SK-N-SH treated with all-trans-retinoic acid at 6 μM for 48 hours (cell line): ENCODE results near the gene P2RX2.

Experiments
- ARNTL ChIP-seq: fragments of 450-650 bp; formaldehyde crosslinking; IDR thresholded peaks from 2 replicates; pipeline ENCODE4 v1.5.0; 2020; ENCODE audit warnings: low read depth, mild to moderate bottlenecking, moderate library complexity, borderline replicate concordance
- BACH2 ChIP-seq: fragments of 250-450 bp; sonication (Bioruptor Pico); IDR thresholded peaks from 2 replicates; pipeline ENCODE4 v1.9.0; 2021; ENCODE audit warnings: mild to moderate bottlenecking, borderline replicate concordance
- CREB5 ChIP-seq: fragments of 250-450 bp; sonication (Bioruptor Pico); IDR thresholded peaks from 2 replicates; pipeline ENCODE4 v1.5.1; 2020; ENCODE audit warnings: low read depth, mild to moderate bottlenecking, moderate library complexity
- CSRNP3 ChIP-seq: fragments of 250-450 bp; sonication (Bioruptor Pico); IDR thresholded peaks from 2 replicates; pipeline ENCODE4 v1.5.1; 2021; ENCODE audit warnings: mild to moderate bottlenecking, moderate library complexity
- ESRRG ChIP-seq: fragments of 250-450 bp; sonication (Bioruptor Pico); IDR thresholded peaks from 2 replicates; pipeline ENCODE4 v1.6.1; 2021; ENCODE audit warnings: mild to moderate bottlenecking
- GLIS3 ChIP-seq: fragments of 250-450 bp; sonication (Bioruptor Pico); IDR thresholded peaks from 2 replicates; pipeline ENCODE4 v1.5.0; 2020; ENCODE audit warnings: mild to moderate bottlenecking, moderate library complexity
- ISL1 ChIP-seq: fragments of 250-450 bp; sonication (Bioruptor Pico); IDR thresholded peaks from 2 replicates; pipeline ENCODE4 v2.1.2; 2022; ENCODE audit warnings: mild to moderate bottlenecking, moderate library complexity
- PATZ1 ChIP-seq: fragments of 250-450 bp; sonication (Bioruptor Pico); IDR thresholded peaks from 2 replicates; pipeline ENCODE4 v1.8.0; 2020; ENCODE audit warnings: mild to moderate bottlenecking, moderate library complexity, borderline replicate concordance
- SNAI2 ChIP-seq: fragments of 250-450 bp; sonication (Bioruptor Pico); IDR thresholded peaks from 2 replicates; pipeline ENCODE4 v1.5.0; 2020; ENCODE audit warnings: mild to moderate bottlenecking, moderate library complexity
- TCF4 ChIP-seq: fragments of 250-450 bp; sonication (Bioruptor Pico); IDR thresholded peaks from 2 replicates; pipeline ENCODE4 v1.8.0; 2021; ENCODE audit warnings: mild to moderate bottlenecking, moderate library complexity, borderline replicate concordance
- ZC3H10 ChIP-seq: fragments of 250-450 bp; sonication (Bioruptor Pico); IDR thresholded peaks from 2 replicates; pipeline ENCODE4 v1.5.1; 2021; ENCODE audit warnings: mild to moderate bottlenecking, moderate library complexity
- ZFP3 ChIP-seq: fragments of 250-450 bp; sonication (Bioruptor Pico); IDR thresholded peaks from 2 replicates; pipeline ENCODE4 v1.5.0; 2020; ENCODE audit warnings: mild to moderate bottlenecking, moderate library complexity
- ZFP30 ChIP-seq: fragments of 450-650 bp; formaldehyde crosslinking; IDR thresholded peaks from 2 replicates; pipeline ENCODE4 v1.5.0; 2022; ENCODE audit warnings: mild to moderate bottlenecking, moderate library complexity
- ZNF70 ChIP-seq: fragments of 450-650 bp; formaldehyde crosslinking; IDR thresholded peaks from 2 replicates; pipeline ENCODE4 v1.5.0; 2020; ENCODE audit warnings: mild to moderate bottlenecking, moderate library complexity

GRCh38 chr12:132576701-132577100, 41.9 kb upstream of the P2RX2 start:
- TF ChIP-seq TCF4 (CRISPR knock-in tag) (no peak), ZC3H10 (CRISPR knock-in tag) (no peak), BACH2 (no peak), CSRNP3 (CRISPR knock-in tag) (no peak), ISL1 (no peak), ZFP3 (CRISPR knock-in tag) (no peak), PATZ1 (CRISPR knock-in tag) (no peak), ARNTL (CRISPR knock-in tag) (no peak), ESRRG (CRISPR knock-in tag) (no peak), SNAI2 (CRISPR knock-in tag) (no peak), GLIS3 (no peak), CREB5 (CRISPR knock-in tag) (no peak), ZFP30 (CRISPR knock-in tag) (no peak), ZNF70 (CRISPR knock-in tag) (no peak)
